Spleen (tissue), 11 donors: ENCODE measurements around the gene MATN1. TPM values are rescaled to one million over a fixed set of nuclear protein-coding genes. Genes with fewer than 3 reads are reported as not detected.
A peak's percentile ranks its signal among the peaks of the same experiment; 100 is the strongest.

Experiments used
- DNase-seq: peaks from one replicate; pipeline ENCODE4 v3.0.0-alpha.2; 2020
- H3K27ac ChIP-seq, 8 donors: fragments of 200-600 bp; sonication (generic) in 7 of 8; 1 replicate in 4 of 8; 2 replicates in 4 of 8; pipeline versions ENCODE4 v1.5.0 to v1.8.0; 2016 to 2021; ENCODE audit warnings: inconsistent platforms in 4 of 8, mild to moderate bottlenecking in 4 of 8, moderate library complexity in 1 of 8
- H3K27me3 ChIP-seq, 7 donors: fragments of 200-600 bp; sonication (generic) in 6 of 7; replicated peaks in 1 of 7; 1 replicate in 4 of 7; 2 replicates in 3 of 7; pipeline versions ENCODE4 v1.5.0 to v1.8.0; 2016 to 2021; ENCODE audit warnings: inconsistent platforms in 3 of 7, mild to moderate bottlenecking in 1 of 7
- H3K36me3 ChIP-seq, 6 donors: fragments of 200-600 bp; sonication (generic) in 5 of 6; 1 replicate in 4 of 6; 2 replicates in 2 of 6; pipeline versions ENCODE4 v1.5.0 to v1.8.0; 2016 to 2021; ENCODE audit warnings: inconsistent platforms in 2 of 6
- H3K4me1 ChIP-seq, 6 donors: fragments of 200-600 bp; sonication (generic) in 5 of 6; 1 replicate in 3 of 6; 2 replicates in 3 of 6; pipeline versions ENCODE4 v1.5.0 to v1.8.0; 2016 to 2021; ENCODE audit warnings: inconsistent platforms in 3 of 6
- H3K4me3 ChIP-seq, 8 donors: fragments of 200-600 bp; sonication (generic) in 7 of 8; 1 replicate in 4 of 8; 2 replicates in 4 of 8; pipeline versions ENCODE4 v1.5.0 to v1.8.0; 2016 to 2021; ENCODE audit warnings: inconsistent platforms in 4 of 8, mild to moderate bottlenecking in 4 of 8, moderate library complexity in 2 of 8
- H3K9me3 ChIP-seq, 8 donors: fragments of 200-600 bp; sonication (generic) in 7 of 8; 1 replicate in 4 of 8; 2 replicates in 4 of 8; pipeline versions ENCODE4 v1.5.0 to v1.8.0; 2016 to 2021; ENCODE audit warnings: inconsistent platforms in 4 of 8
- CTCF ChIP-seq, 11 experiments: fragments of 200-600 bp in 7 of 11; fragments of 450-650 bp in 4 of 11; sonication (generic) in 4 of 11; IDR thresholded peaks in 8 of 11; conservative IDR thresholded peaks in 3 of 11; 1 replicate in 7 of 11; 2 replicates in 4 of 11; pipeline versions ENCODE4 v1.4.0 to v1.8.0; 2016 to 2021; ENCODE audit warnings: antibody characterized with exemption in 11 of 11, inconsistent platforms in 4 of 11, mild to moderate bottlenecking in 1 of 11
- POLR2A ChIP-seq, 3 donors: fragments of 450-650 bp; IDR thresholded peaks; one replicate each; pipeline ENCODE4 v1.5.1; 2017; ENCODE audit warnings: antibody characterized with exemption in 3 of 3, mild to moderate bottlenecking in 1 of 3
- POLR2AphosphoS5 ChIP-seq, 3 donors: sonication (generic); formaldehyde crosslinking; IDR thresholded peaks; one replicate each; pipeline ENCODE4 v1.5.1; 2017; ENCODE audit warnings: antibody characterized with exemption in 3 of 3
- WGBS, 5 donors: extraction: QIAGEN DNeasy Blood & Tissue Kit in 3 of 5; methylation state at CpG; one replicate each; pipeline versions ENCODE4 v1.1.5 to v1.1.7; 2013 to 2018; 5-methylcytosine and 5-hydroxymethylcytosine counted together
- intact Hi-C: fragments of 100-400 bp; cut with DNase I; formaldehyde crosslinking; loops from one replicate; pipeline ENCODE4 v1.15.0; 2023; ENCODE audit warnings: low total_unique reads
- polyA plus RNA-seq, 3 donors: library from polyadenylated mRNA; stranded (reverse); fragments of 200-250 nt; gene quantifications; one replicate each; pipeline ENCODE4 v1.2.1, GENCODE V29; 2013
- total RNA-seq, 7 donors: library from RNA; depleted of rRNA in 3 of 7; stranded (reverse); fragments of >200 nt in 3 of 7; fragmentation: NEBNext Ultra II Directional in 4 of 7; extraction: Animal tissue kit (Norgen Biotek cat#: 25700) in 4 of 7; gene quantifications; one replicate each; pipeline versions ENCODE4 v1.1.0 to v1.2.1, GENCODE V29; 2016 to 2021
- donor health status: healthy with polysubstance abuse.
- donor health status: DM: no; HTN: no; CAD: no; lungs with moderate emphysema.
- donor health status: DM: no; HTN: no; CAD: no.
- donor health status: Bipolar disorder and iron deficiency.
- donor health status: healthy.
- donor health status: DM: no; HTN: no; CAD: no.
- donor health status: DM: yes; HTN: yes; CAD: no.

The MATN1 gene
- total and polyA plus RNA-seq, 10 donors, result 0.04 to 1.1 (median 0.54) TPM; not detected in 1

DNA sequence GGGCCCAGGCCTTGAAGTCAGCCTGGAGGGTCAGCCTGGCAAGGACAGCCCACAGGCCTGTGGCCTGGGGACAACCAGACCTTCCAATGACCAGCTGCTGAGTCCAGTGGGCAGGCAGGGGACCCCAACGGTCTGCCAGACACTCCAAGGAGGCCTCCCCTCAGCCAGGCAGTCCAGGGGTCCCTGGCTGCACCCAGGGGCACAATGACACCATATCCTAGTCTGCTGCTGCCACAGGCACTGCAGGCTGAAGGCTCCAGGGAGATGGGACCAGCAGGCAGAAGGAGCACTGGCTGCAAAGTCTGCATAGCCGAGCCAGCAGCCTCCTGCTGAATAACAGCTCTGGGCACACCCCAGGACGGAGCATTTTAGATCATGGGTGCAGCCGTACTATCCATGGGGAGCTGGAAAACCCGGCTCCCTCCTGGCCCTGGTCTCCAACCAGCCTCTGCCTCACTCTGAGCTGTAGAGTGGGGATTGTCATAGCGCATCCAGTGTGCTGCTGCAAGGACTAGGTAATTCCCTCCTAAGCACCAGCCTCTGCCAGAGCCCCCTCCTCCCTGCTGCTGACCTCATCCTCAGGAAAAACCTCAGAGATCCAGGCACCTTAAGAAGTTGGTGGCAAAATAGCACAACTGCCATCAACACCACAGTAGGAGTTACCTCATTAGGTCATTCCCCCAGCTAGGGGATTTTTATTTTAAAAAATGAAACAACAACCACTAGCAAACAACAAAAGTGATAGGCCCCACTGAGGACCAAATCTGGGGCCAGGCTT is 39.0 kb upstream of the MATN1 start:
- peak; percentile 56 for DNase-seq
- no peak for TF ChIP-seq POLR2AphosphoS5 (IDR thresholded peaks at IDR 0.05)
- TF ChIP-seq POLR2A (IDR thresholded peaks at IDR 0.05), result no peak
- WGBS, 5 donors, result 84 to 100% (median 89%) methylated on average over 2 to 6 of the region's 6 CpGs
- no peaks in the 10 kb centered on the region for H3K36me3 ChIP-seq
- no peaks in the 10 kb centered on the region for H3K9me3 ChIP-seq
- no peaks in the 10 kb centered on the region for H3K27me3 ChIP-seq
- intact Hi-C loops, result no loop called here
- H3K4me1 ChIP-seq, result peaks cover 46 to 76% (median 62%) of the 10 kb centered on the region in 6 donors
- H3K4me3 ChIP-seq, result no peak overlapping the region
- peak overlapping the region in 7 of 8 donors; percentile 46 to 99 (median 65) for H3K27ac ChIP-seq

- 31 to 50% (median 47%) methylated on average over 7 to 11 of the region's 11 CpGs for WGBS, 5 donors
- Histone ChIP-seq H3K27ac (peak overlapping the region in 7 of 8 donors; percentile 29 to 99 (median 65)), H3K27me3 (no peaks in the 10 kb centered on the region), H3K4me3 (peak overlapping the region in 1 of 8 donors; percentile 4), H3K9me3 (no peaks in the 10 kb centered on the region), H3K36me3 (no peaks in the 10 kb centered on the region), H3K4me1 (peaks cover 46 to 82% (median 65%) of the 10 kb centered on the region in 6 donors)
- intact Hi-C loops, result no loop called here
- no peak for TF ChIP-seq CTCF (IDR thresholded peaks at IDR 0.05 in 8 of 11, conservative IDR thresholded peaks at IDR 0.05 in 3 of 11)
- TF ChIP-seq POLR2AphosphoS5 (IDR thresholded peaks at IDR 0.05), result peak in 1 of 3 donors; percentile 15
- DNase-seq, result no peak
Measured at GRCh38 chr1:30761381-30762151, 38.2 kb upstream of the MATN1 start.

GRCh38 chr1:30760596-30761324 is 37.4 kb upstream of the MATN1 start:
- Histone ChIP-seq H3K27ac (peak overlapping the region; percentile 29 to 99 (median 62)), H3K9me3 (no peaks in the 10 kb centered on the region), H3K36me3 (peaks cover 0 to 6% (median 0%) of the 10 kb centered on the region in 6 donors), H3K4me3 (peak overlapping the region in 1 of 8 donors; percentile 41), H3K4me1 (peaks cover 47 to 85% (median 72%) of the 10 kb centered on the region in 6 donors), H3K27me3 (no peaks in the 10 kb centered on the region)
- intact Hi-C loops, result no loop called here
- DNase-seq, result peak; percentile 77
- TF ChIP-seq POLR2AphosphoS5 (IDR thresholded peaks at IDR 0.05) (peak; percentile 44 to 69 (median 66)), POLR2A (IDR thresholded peaks at IDR 0.05) (no peak), CTCF (IDR thresholded peaks at IDR 0.05 in 8 of 11, conservative IDR thresholded peaks at IDR 0.05 in 3 of 11) (no peak)
- 38 to 56% (median 46%) methylated on average over 18 of the region's 18 CpGs for WGBS, 5 donors

- TF ChIP-seq POLR2AphosphoS5 (IDR thresholded peaks at IDR 0.05), result peak in 1 of 3 donors; percentile 20
- no peak for TF ChIP-seq POLR2A (IDR thresholded peaks at IDR 0.05)
- no peak for TF ChIP-seq CTCF (IDR thresholded peaks at IDR 0.05 in 8 of 11, conservative IDR thresholded peaks at IDR 0.05 in 3 of 11)
- DNase-seq, result peak; percentile 87
- Histone ChIP-seq H3K4me1 (peaks cover 52 to 89% (median 82%) of the 10 kb centered on the region in 6 donors), H3K27me3 (no peaks in the 10 kb centered on the region), H3K4me3 (peak overlapping the region in 1 of 8 donors; percentile 41), H3K27ac (peak overlapping the region in 7 of 8 donors; percentile 23 to 99 (median 65)), H3K36me3 (peaks cover 0 to 14% (median 0%) of the 10 kb centered on the region in 6 donors), H3K9me3 (no peaks in the 10 kb centered on the region)
- WGBS, 5 donors, result 56 to 78% (median 71%) methylated on average over 13 of the region's 13 CpGs
- intact Hi-C loops, result no loop called here
Measured at GRCh38 chr1:30759718-30760281, 36.4 kb upstream of the MATN1 start.
